HEK293 (cell line): Measurements from ENCODE around the gene GRK5.

Experiments used
- CTCF ChIA-PET: fragments of 350-600 bp; formaldehyde crosslinking; extraction: SDS; loops from one replicate; lab custom pipeline; 2021; ENCODE audit warnings: antibody characterized with exemption; lab: Yijun Ruan, JAX
- POLR2A ChIA-PET: fragments of 300-600 bp; formaldehyde crosslinking; extraction: SDS; loops from one replicate; lab custom pipeline; 2020; ENCODE audit warnings: antibody characterized with exemption, inconsistent platforms; lab: Yijun Ruan, JAX
- H3K27ac ChIP-seq: fragments of 200-500 bp; sonication (Bioruptor generic); 2 replicates; pipeline ENCODE4 v1.5.1; 2014; ENCODE audit warnings: low read depth, low read length, control low read depth, inconsistent platforms; ENCODE audit errors: extremely low read depth
- H3K36me3 ChIP-seq, 2 experiments: fragments of 200-500 bp in 1 of 2; sonication (Bioruptor generic) in 1 of 2; 1 replicate in 1 of 2; 2 replicates in 1 of 2; pipeline ENCODE4 v1.5.1; 2014 to 2017; ENCODE audit warnings: inconsistent platforms in 2 of 2, low read length in 2 of 2; ENCODE audit not compliant: control insufficient read depth in 2 of 2, insufficient read depth in 1 of 2
- H3K4me1 ChIP-seq: fragments of 200-500 bp; sonication (Bioruptor generic); 2 replicates; pipeline ENCODE4 v1.5.1; 2014; ENCODE audit warnings: mild to moderate bottlenecking, low read length, inconsistent platforms; ENCODE audit not compliant: control insufficient read depth, insufficient read depth
- H3K4me3 ChIP-seq: 2 replicates; pipeline ENCODE4 v1.5.1; 2011; ENCODE audit warnings: low read depth, mild to moderate bottlenecking, control low read depth, low read length, moderate library complexity
- H3K9me3 ChIP-seq: fragments of 200-500 bp; sonication (Bioruptor generic); 2 replicates; pipeline ENCODE4 v1.5.1; 2014; ENCODE audit warnings: low read depth, low read length, inconsistent platforms; ENCODE audit not compliant: control insufficient read depth, insufficient read depth
- FEZF1 ChIP-seq: fragments of 450-650 bp; formaldehyde crosslinking; IDR thresholded peaks from 2 replicates; pipeline ENCODE4 v1.5.1; 2016; ENCODE audit warnings: missing biosample characterization, missing genetic modification characterization
- SCRT2 ChIP-seq: fragments of 450-650 bp; formaldehyde crosslinking; IDR thresholded peaks from 2 replicates; pipeline ENCODE4 v1.5.1; 2016; ENCODE audit warnings: missing biosample characterization, missing genetic modification characterization
- SP3 ChIP-seq: fragments of 450-650 bp; formaldehyde crosslinking; IDR thresholded peaks from 2 replicates; pipeline ENCODE4 v1.5.1; 2016; ENCODE audit warnings: missing biosample characterization, missing genetic modification characterization
- ZFHX2 ChIP-seq: fragments of 450-650 bp; formaldehyde crosslinking; conservative IDR thresholded peaks from 2 replicates; pipeline ENCODE4 v1.5.1; 2016; ENCODE audit warnings: missing biosample characterization, missing genetic modification characterization
- ZFP37 ChIP-seq: fragments of 450-650 bp; formaldehyde crosslinking; IDR thresholded peaks from 2 replicates; pipeline ENCODE4 v1.5.1; 2016; ENCODE audit warnings: missing biosample characterization, missing genetic modification characterization
- ZNF157 ChIP-seq: fragments of 450-650 bp; formaldehyde crosslinking; IDR thresholded peaks from 2 replicates; pipeline ENCODE4 v1.5.1; 2016; ENCODE audit warnings: missing biosample characterization, missing genetic modification characterization
- ZNF664 ChIP-seq: fragments of 450-650 bp; formaldehyde crosslinking; IDR thresholded peaks from 2 replicates; pipeline ENCODE4 v1.5.1; 2016; ENCODE audit warnings: missing biosample characterization, missing genetic modification characterization
- TF ChIP-seq, protein P1 (sequence below): fragments of 450-650 bp; formaldehyde crosslinking; IDR thresholded peaks from 2 replicates; pipeline ENCODE4 v1.5.1; 2016; ENCODE audit warnings: missing biosample characterization, missing genetic modification characterization
- TF ChIP-seq, protein P2 (sequence below): fragments of 450-650 bp; formaldehyde crosslinking; IDR thresholded peaks from 2 replicates; pipeline ENCODE4 v1.5.1; 2016; ENCODE audit warnings: missing biosample characterization, missing genetic modification characterization
- TF ChIP-seq, protein P3 (sequence below): fragments of 450-650 bp; formaldehyde crosslinking; IDR thresholded peaks from 2 replicates; pipeline ENCODE4 v1.5.1; 2017; ENCODE audit warnings: missing biosample characterization, missing genetic modification characterization
- TF ChIP-seq, protein P4 (sequence below): fragments of 450-650 bp; formaldehyde crosslinking; IDR thresholded peaks from 2 replicates; pipeline ENCODE4 v1.5.1; 2016; ENCODE audit warnings: missing biosample characterization, missing genetic modification characterization
- TF ChIP-seq, protein P5 (sequence below): fragments of 450-650 bp; formaldehyde crosslinking; IDR thresholded peaks from 2 replicates; pipeline ENCODE4 v1.5.1; 2016; ENCODE audit warnings: missing biosample characterization, missing genetic modification characterization
- TF ChIP-seq, protein P6 (sequence below): fragments of 450-650 bp; IDR thresholded peaks from 2 replicates; pipeline ENCODE4 v1.5.1; 2018; ENCODE audit warnings: missing biosample characterization, missing genetic modification characterization

The GRK5 gene

DNA sequence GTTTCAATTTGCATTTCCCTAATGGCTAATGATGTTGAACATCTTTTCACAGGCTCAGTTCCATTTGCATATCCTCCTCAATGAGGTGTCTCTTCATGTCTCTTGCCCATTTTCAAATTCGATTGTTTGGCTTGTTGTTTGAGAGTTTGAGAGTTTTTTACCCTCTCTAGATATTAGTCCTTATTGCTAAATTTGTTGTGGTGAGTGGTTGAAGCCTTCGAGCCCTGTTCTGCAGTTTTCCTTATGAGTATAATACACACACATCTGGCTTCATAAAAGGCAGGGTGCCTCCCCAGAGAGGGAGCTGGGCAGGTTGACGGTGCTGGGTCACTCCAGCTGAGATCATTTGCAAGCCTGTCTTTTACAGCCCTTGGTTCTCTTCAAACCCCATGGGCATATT lies 270.1 kb downstream of the GRK5 start:
- POLR2A ChIA-PET: no interaction called here
- CTCF ChIA-PET: interaction anchor here (2.4 kb wide), 1 partner anchor 12 kb away, joined by 10 read pairs; no protein-coding TSS in a partner anchor
- Histone ChIP-seq H3K36me3 (no peaks in the 10 kb centered on the region), H3K27ac (no peak overlapping the region), H3K4me3 (no peak overlapping the region), H3K9me3 (no peaks in the 10 kb centered on the region), H3K4me1 (no peaks in the 10 kb centered on the region)
- TF ChIP-seq, protein P1, sequence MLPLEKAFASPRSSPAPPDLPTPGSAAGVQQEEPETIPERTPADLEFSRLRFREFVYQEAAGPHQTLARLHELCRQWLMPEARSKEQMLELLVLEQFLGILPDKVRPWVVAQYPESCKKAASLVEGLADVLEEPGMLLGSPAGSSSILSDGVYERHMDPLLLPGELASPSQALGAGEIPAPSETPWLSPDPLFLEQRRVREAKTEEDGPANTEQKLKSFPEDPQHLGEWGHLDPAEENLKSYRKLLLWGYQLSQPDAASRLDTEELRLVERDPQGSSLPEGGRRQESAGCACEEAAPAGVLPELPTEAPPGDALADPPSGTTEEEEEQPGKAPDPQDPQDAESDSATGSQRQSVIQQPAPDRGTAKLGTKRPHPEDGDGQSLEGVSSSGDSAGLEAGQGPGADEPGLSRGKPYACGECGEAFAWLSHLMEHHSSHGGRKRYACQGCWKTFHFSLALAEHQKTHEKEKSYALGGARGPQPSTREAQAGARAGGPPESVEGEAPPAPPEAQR (tag by site-specific recombination): no peak
- TF ChIP-seq, protein P2, sequence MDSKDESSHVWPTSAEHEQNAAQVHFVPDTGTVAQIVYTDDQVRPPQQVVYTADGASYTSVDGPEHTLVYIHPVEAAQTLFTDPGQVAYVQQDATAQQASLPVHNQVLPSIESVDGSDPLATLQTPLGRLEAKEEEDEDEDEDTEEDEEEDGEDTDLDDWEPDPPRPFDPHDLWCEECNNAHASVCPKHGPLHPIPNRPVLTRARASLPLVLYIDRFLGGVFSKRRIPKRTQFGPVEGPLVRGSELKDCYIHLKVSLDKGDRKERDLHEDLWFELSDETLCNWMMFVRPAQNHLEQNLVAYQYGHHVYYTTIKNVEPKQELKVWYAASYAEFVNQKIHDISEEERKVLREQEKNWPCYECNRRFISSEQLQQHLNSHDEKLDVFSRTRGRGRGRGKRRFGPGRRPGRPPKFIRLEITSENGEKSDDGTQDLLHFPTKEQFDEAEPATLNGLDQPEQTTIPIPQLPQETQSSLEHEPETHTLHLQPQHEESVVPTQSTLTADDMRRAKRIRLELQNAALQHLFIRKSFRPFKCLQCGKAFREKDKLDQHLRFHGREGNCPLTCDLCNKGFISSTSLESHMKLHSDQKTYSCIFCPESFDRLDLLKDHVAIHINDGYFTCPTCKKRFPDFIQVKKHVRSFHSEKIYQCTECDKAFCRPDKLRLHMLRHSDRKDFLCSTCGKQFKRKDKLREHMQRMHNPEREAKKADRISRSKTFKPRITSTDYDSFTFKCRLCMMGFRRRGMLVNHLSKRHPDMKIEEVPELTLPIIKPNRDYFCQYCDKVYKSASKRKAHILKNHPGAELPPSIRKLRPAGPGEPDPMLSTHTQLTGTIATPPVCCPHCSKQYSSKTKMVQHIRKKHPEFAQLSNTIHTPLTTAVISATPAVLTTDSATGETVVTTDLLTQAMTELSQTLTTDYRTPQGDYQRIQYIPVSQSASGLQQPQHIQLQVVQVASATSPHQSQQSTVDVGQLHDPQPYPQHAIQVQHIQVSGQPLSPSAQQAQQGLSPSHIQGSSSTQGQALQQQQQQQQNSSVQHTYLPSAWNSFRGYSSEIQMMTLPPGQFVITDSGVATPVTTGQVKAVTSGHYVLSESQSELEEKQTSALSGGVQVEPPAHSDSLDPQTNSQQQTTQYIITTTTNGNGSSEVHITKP (tag by site-specific recombination): no peak
- TF ChIP-seq, protein P3, sequence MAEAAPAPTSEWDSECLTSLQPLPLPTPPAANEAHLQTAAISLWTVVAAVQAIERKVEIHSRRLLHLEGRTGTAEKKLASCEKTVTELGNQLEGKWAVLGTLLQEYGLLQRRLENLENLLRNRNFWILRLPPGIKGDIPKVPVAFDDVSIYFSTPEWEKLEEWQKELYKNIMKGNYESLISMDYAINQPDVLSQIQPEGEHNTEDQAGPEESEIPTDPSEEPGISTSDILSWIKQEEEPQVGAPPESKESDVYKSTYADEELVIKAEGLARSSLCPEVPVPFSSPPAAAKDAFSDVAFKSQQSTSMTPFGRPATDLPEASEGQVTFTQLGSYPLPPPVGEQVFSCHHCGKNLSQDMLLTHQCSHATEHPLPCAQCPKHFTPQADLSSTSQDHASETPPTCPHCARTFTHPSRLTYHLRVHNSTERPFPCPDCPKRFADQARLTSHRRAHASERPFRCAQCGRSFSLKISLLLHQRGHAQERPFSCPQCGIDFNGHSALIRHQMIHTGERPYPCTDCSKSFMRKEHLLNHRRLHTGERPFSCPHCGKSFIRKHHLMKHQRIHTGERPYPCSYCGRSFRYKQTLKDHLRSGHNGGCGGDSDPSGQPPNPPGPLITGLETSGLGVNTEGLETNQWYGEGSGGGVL (tag by site-specific recombination): no peak
- no peak for TF ChIP-seq SP3
- TF ChIP-seq ZFHX2 (tag by site-specific recombination): no peak
- TF ChIP-seq ZNF664 (tag by site-specific recombination): no peak
- TF ChIP-seq ZFP37 (tag by site-specific recombination): no peak

DNA sequence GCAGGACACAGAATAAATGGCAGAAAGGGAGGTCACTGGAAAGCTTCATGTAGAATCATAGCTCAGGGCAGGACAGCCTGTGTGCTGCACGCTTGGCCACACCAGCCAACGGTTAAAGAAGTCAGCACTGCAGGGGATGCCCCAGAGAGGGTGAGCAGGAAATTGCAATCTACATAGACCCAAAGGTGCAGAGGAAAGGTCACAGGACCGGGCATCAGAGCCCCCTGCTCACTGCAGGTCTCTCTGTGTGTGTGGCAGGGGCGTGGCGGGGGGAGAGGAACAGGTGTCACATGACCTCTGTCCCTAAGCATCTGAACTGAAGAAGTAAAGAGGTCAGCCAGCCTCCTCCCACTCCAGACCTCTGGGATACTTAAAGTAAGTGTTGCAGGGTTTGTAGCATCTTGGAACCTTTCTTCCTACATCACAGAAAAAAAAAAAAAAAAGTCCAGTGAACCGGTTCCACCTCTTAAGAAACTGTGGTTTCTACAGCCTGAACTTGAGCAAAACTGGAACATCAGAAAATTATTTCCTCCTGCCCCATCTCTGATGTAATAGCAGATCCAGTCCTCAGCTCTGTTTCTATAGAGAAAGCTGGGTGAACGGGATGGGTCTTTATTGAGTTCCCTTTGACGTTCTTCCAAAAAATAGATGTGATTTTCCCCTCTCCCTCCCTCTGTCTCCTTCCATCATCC lies 270.9 kb downstream of the GRK5 start:
- ChIA-PET CTCF (interaction anchor here (0.6 to 2.4 kb wide), 5 partner anchors 11 to 283 kb away, joined by 3 to 10 read pairs (median 3); no protein-coding TSS in a partner anchor), POLR2A (no interaction called here)
- H3K4me1 ChIP-seq: no peaks in the 10 kb centered on the region
- H3K27ac ChIP-seq: no peak overlapping the region
- H3K9me3 ChIP-seq: no peaks in the 10 kb centered on the region
- no peaks in the 10 kb centered on the region for H3K36me3 ChIP-seq
- H3K4me3 ChIP-seq: no peak overlapping the region
- TF ChIP-seq, protein P4, sequence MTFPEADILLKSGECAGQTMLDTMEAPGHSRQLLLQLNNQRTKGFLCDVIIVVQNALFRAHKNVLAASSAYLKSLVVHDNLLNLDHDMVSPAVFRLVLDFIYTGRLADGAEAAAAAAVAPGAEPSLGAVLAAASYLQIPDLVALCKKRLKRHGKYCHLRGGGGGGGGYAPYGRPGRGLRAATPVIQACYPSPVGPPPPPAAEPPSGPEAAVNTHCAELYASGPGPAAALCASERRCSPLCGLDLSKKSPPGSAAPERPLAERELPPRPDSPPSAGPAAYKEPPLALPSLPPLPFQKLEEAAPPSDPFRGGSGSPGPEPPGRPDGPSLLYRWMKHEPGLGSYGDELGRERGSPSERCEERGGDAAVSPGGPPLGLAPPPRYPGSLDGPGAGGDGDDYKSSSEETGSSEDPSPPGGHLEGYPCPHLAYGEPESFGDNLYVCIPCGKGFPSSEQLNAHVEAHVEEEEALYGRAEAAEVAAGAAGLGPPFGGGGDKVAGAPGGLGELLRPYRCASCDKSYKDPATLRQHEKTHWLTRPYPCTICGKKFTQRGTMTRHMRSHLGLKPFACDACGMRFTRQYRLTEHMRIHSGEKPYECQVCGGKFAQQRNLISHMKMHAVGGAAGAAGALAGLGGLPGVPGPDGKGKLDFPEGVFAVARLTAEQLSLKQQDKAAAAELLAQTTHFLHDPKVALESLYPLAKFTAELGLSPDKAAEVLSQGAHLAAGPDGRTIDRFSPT (tag by site-specific recombination): no peak
- no peak for TF ChIP-seq FEZF1 (tag by site-specific recombination)

DNA sequence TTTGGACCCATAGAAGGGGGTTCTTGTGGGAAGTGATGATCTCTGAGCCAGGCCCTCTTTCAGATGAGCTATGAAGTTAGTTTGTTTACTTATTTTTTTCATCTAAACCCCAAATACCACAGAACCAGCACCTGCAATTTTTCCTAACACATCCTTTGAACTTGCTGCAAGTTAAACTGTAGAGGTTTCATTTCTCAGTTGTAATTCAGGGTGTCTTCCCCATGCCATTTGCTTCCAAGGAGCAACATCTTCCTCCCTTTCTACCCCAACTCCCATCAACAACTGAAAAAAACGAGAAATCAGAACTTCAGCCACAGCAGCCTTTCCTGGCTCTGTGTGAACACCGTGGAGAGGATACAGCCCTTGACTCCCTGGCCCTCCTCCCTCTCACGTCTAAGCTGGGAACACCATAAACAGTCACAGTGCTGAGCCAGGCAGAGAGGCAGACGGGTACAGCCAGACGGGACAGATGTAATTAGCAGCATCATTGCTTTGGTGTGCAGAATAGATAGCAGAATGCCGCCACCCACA lies 271.5 kb downstream of the GRK5 start:
- POLR2A ChIA-PET: no interaction called here
- no peaks in the 10 kb centered on the region for H3K36me3 ChIP-seq
- H3K27ac ChIP-seq: no peak overlapping the region
- CTCF ChIA-PET: interaction anchor here (0.5 to 2.4 kb wide), 5 partner anchors 11 to 283 kb away, joined by 3 to 10 read pairs (median 3); no protein-coding TSS in a partner anchor
- no peak overlapping the region for H3K4me3 ChIP-seq
- no peaks in the 10 kb centered on the region for H3K9me3 ChIP-seq
- H3K4me1 ChIP-seq: no peaks in the 10 kb centered on the region
- TF ChIP-seq ZNF157 (tag by site-specific recombination) (no peak), SCRT2 (tag by site-specific recombination) (no peak)
- TF ChIP-seq, protein P5, sequence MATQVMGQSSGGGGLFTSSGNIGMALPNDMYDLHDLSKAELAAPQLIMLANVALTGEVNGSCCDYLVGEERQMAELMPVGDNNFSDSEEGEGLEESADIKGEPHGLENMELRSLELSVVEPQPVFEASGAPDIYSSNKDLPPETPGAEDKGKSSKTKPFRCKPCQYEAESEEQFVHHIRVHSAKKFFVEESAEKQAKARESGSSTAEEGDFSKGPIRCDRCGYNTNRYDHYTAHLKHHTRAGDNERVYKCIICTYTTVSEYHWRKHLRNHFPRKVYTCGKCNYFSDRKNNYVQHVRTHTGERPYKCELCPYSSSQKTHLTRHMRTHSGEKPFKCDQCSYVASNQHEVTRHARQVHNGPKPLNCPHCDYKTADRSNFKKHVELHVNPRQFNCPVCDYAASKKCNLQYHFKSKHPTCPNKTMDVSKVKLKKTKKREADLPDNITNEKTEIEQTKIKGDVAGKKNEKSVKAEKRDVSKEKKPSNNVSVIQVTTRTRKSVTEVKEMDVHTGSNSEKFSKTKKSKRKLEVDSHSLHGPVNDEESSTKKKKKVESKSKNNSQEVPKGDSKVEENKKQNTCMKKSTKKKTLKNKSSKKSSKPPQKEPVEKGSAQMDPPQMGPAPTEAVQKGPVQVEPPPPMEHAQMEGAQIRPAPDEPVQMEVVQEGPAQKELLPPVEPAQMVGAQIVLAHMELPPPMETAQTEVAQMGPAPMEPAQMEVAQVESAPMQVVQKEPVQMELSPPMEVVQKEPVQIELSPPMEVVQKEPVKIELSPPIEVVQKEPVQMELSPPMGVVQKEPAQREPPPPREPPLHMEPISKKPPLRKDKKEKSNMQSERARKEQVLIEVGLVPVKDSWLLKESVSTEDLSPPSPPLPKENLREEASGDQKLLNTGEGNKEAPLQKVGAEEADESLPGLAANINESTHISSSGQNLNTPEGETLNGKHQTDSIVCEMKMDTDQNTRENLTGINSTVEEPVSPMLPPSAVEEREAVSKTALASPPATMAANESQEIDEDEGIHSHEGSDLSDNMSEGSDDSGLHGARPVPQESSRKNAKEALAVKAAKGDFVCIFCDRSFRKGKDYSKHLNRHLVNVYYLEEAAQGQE (tag by site-specific recombination): no peak
- TF ChIP-seq, protein P6, sequence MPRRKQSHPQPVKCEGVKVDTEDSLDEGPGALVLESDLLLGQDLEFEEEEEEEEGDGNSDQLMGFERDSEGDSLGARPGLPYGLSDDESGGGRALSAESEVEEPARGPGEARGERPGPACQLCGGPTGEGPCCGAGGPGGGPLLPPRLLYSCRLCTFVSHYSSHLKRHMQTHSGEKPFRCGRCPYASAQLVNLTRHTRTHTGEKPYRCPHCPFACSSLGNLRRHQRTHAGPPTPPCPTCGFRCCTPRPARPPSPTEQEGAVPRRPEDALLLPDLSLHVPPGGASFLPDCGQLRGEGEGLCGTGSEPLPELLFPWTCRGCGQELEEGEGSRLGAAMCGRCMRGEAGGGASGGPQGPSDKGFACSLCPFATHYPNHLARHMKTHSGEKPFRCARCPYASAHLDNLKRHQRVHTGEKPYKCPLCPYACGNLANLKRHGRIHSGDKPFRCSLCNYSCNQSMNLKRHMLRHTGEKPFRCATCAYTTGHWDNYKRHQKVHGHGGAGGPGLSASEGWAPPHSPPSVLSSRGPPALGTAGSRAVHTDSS: no peak
